B cell (primary cell): Measurements from ENCODE around the gene GRB10.

Experiments used
- EZH2 ChIP-seq: IDR thresholded peaks from 2 replicates; pipeline ENCODE4 v1.6.1; 2012; ENCODE audit warnings: borderline replicate concordance, low read depth, mild to moderate bottlenecking, moderate library complexity, low read length; ENCODE audit not compliant: insufficient read depth, poor library complexity, severe bottlenecking
- TF ChIP-seq, protein P1 (sequence below): fragments of 200-600 bp; IDR thresholded peaks from one replicate; pipeline ENCODE4 v1.8.0; 2022; ENCODE audit warnings: antibody characterized with exemption, mild to moderate bottlenecking

DNA sequence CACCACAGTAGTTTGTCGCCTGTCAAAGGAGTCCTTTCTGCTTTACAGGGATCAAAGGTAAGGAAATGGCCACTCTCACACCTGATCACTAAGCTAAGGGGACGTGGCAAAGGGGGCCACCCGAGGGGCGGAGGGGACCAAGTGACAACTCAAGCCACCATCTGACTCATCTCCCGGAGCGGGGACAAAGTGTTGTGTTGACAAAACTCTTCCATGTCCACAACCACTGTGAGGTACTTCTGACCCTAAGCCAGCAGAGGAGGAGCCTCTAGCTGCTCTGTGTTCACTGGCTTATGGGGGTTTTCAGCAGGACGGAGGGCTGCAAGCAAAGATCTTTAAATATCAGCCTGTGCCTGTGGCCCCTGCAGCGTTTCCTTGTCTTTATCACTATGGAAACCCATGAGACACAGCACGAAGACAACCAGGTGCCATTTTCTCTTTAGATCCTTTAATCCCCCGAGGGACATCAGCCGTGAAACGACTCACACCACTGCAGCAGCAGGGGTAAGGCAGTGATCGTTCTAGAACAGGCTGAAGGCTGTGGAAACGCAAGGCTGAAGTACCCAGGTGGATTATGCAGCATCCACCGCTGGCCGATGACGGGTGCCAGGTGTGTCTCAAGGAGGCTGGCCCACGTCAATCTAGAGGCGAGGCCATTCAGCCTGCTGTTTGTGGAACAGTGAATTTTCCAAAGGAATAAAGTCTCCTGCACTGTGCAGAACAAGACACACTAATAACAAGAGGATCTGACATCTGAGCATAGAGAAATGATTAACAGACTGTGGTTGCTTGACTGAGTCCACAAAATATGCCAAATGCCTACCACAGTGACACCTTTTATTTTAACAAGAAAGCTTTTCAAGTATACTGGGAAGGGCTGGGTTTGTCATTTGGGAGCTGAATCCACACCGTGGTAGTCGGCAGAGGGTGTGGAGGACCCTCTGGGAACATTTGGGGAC is 190.9 kb downstream of the GRB10 start:
- TF ChIP-seq, protein P1, sequence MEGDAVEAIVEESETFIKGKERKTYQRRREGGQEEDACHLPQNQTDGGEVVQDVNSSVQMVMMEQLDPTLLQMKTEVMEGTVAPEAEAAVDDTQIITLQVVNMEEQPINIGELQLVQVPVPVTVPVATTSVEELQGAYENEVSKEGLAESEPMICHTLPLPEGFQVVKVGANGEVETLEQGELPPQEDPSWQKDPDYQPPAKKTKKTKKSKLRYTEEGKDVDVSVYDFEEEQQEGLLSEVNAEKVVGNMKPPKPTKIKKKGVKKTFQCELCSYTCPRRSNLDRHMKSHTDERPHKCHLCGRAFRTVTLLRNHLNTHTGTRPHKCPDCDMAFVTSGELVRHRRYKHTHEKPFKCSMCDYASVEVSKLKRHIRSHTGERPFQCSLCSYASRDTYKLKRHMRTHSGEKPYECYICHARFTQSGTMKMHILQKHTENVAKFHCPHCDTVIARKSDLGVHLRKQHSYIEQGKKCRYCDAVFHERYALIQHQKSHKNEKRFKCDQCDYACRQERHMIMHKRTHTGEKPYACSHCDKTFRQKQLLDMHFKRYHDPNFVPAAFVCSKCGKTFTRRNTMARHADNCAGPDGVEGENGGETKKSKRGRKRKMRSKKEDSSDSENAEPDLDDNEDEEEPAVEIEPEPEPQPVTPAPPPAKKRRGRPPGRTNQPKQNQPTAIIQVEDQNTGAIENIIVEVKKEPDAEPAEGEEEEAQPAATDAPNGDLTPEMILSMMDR, result no peak
- TF ChIP-seq EZH2, result no peak
